Activated T-cell treated with anti-CD3 and anti-CD28 coated beads for 4 hours (primary cell): Measurements from ENCODE around the gene LITAFD.

Experiments used
- DNase-seq: peaks from one replicate; pipeline ENCODE4 v3.0.0-alpha.2; 2020

Gene LITAFD

GRCh38 chr16:8921347-8921984, 39.3 kb downstream of the LITAFD start:
- no peak for DNase-seq

DNA sequence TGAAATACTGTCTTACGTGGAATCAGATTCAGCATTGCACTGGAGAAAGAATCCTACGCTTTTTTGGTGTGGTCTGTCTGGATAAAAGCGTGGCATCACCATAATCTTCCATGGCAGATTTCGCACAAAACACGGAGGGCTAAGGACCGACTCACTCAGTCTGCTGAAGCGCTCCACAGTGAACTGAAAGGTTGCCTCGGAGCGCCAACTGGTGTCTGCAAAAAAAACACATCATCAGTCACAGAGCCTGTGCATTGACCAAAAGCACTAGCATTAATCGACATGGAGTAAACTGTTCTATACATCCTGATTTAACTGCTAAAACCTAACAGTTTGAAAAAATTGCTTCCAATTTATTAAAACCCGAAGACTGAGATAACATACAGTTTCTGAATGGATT, 41.0 kb downstream of the LITAFD start:
- DNase-seq = no peak

- DNase-seq = no peak
These were observed 42.1 kb downstream of the LITAFD start for GRCh38 chr16:8924214-8924613.

- no peak for DNase-seq
These were observed 43.3 kb downstream of the LITAFD start for GRCh38 chr16:8925455-8925854.

DNA sequence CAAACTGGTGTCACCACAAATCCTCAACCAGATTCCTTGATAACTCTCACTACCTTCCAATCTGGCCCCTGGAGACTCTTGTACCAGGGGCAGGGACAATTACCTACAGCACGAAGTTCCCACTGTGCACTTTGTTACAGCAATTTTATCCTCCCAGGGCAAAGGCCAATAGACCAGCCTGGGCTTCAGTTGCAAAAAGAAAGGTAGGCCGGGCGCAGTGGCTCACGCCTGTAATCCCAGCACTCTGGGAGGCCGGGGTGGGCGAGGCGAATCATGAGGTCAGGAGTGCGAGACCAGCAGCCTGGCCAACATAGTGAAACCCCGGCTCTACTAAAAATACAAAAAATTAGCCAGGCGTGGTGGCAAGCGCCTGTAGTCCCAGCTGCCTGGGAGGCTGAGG, 44.7 kb downstream of the LITAFD start:
- no peak for DNase-seq

GRCh38 chr16:8928467-8928957, 46.4 kb downstream of the LITAFD start:
- no peak for DNase-seq

DNA sequence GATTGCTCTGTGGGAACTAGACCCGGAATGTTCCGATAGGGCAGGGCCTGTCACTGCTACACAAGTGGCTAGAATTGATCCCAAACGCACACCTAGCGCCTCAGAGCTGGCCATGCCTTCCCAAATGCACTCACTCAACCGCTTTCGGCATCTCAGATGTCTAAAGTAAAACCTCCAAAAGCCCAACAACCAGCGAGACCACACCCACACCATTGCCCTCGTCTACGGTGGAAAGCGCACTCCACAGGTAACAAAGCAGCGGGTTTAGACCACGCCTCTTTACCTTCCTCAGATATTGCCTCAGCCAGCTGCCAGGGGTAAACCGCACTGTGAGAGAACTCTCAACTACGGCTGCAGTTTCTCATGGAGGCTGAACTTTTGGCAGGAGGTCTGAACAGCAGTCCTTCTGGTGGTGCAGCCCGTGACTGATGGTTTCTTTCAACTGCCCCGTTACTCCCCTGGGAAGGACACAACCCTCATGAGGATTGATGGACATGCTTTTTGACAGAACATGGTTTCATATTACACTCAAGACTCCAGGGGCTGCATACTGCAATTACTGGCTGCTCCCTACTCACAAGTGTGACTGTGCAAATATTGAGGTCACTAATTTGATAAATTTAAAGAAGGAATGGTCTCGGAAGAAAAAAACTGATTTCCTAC, 47.1 kb downstream of the LITAFD start:
- DNase-seq = no peak

GRCh38 chr16:8931859-8932258, 49.7 kb downstream of the LITAFD start:
- DNase-seq = no peak

GRCh38 chr16:8934601-8935000, 52.5 kb downstream of the LITAFD start:
- no peak for DNase-seq
